Endothelial cell of umbilical vein (primary cell): Measurements from ENCODE around the gene CCR4. TPM values are rescaled to one million over a fixed set of nuclear protein-coding genes. Genes with fewer than 3 reads are reported as not detected.
"Not testable (repeated sequence)": the region's sequence is repeated elsewhere in the genome, so short reads cannot be mapped to it uniquely, and the experiment has no call there.

Experiments used
- BruUV-seq: library from RNA; stranded (reverse); fragments of 400-500 nt; replicated peaks from 2 replicates; lab custom pipeline; 2021; lab: Mats Ljungman, UMichigan
- CTCF ChIA-PET: fragments of 300-600, 350-600 bp; sonication (Branson Sonifier 250); formaldehyde crosslinking; loops from one replicate; lab custom pipeline; 2021; ENCODE audit warnings: antibody characterized with exemption, inconsistent platforms; lab: Charles Lee
- POLR2A ChIA-PET: fragments of 300-600, 350-600 bp; sonication (Branson Sonifier 250); formaldehyde crosslinking; loops from one replicate; lab custom pipeline; 2021; ENCODE audit warnings: antibody characterized with exemption, inconsistent platforms; lab: Charles Lee
- DNase-seq: peaks from one replicate; pipeline ENCODE4 v3.0.0-alpha.2; 2011; ENCODE audit warnings: low read depth, low spot score
- FAIRE-seq: peaks from 2 replicates; lab custom pipeline; 2011; peaks lifted over from hg19 to GRCh38; lab: Jason Lieb, UNC
- H2AFZ ChIP-seq: 2 replicates; pipeline ENCODE4 v1.6.0; 2012; ENCODE audit warnings: low read depth, low read length, control low read depth, inconsistent platforms
- H3K27ac ChIP-seq: 2 replicates; pipeline ENCODE4 v1.5.1; 2011; ENCODE audit warnings: low read depth, mild to moderate bottlenecking, control low read depth, low read length, moderate library complexity; ENCODE audit not compliant: insufficient read depth
- H3K27me3 ChIP-seq, 2 experiments: 2 replicates each; pipeline versions ENCODE4 v1.6.0 to v1.6.1; 2011; ENCODE audit warnings: low read length in 2 of 2, mixed read lengths in 1 of 2; ENCODE audit not compliant: control insufficient read depth in 2 of 2, insufficient read depth in 2 of 2
- H3K36me3 ChIP-seq, 2 experiments: 2 replicates in 1 of 2; 3 replicates in 1 of 2; pipeline ENCODE4 v1.5.1; 2011; ENCODE audit warnings: low read length in 2 of 2, mild to moderate bottlenecking in 1 of 2, moderate library complexity in 1 of 2; ENCODE audit not compliant: control insufficient read depth in 2 of 2, insufficient read depth in 2 of 2; ENCODE audit errors: extremely low read depth in 1 of 2
- H3K4me1 ChIP-seq: 3 replicates; pipeline ENCODE4 v1.5.1; 2011; ENCODE audit warnings: mild to moderate bottlenecking, low read length; ENCODE audit not compliant: control insufficient read depth, insufficient read depth; ENCODE audit errors: extremely low read depth
- H3K4me2 ChIP-seq: 2 replicates; pipeline ENCODE4 v1.6.1; 2011; ENCODE audit warnings: low read length, control low read depth, mixed read lengths; ENCODE audit not compliant: insufficient read depth
- H3K4me3 ChIP-seq, 3 experiments: fragments of 200-600 bp in 1 of 3; sonication (generic), shearing (Covaris generic) in 1 of 3; replicated peaks in 1 of 3; 2 replicates each; pipeline ENCODE4 v1.5.1; 2011 to 2016; ENCODE audit warnings: control low read depth in 3 of 3, low read length in 3 of 3, mild to moderate bottlenecking in 2 of 3, inconsistent platforms in 1 of 3, low read depth in 1 of 3, moderate library complexity in 1 of 3; ENCODE audit not compliant: insufficient read depth in 1 of 3
- H3K79me2 ChIP-seq: 2 replicates; pipeline ENCODE4 v1.6.0; 2012; ENCODE audit warnings: low read length, inconsistent platforms; ENCODE audit not compliant: control insufficient read depth, insufficient read depth
- H3K9ac ChIP-seq: replicated peaks from 2 replicates; pipeline ENCODE3; 2011; ENCODE audit warnings: low read length, control low read depth; ENCODE audit not compliant: insufficient read depth; ENCODE audit errors: extremely low read depth
- H3K9me1 ChIP-seq: replicated peaks from 3 replicates; pipeline ENCODE4 v1.6.0; 2011; ENCODE audit warnings: mild to moderate bottlenecking, low read length; ENCODE audit not compliant: control insufficient read depth, insufficient read depth; ENCODE audit errors: extremely low read depth
- H3K9me3 ChIP-seq: replicated peaks from 2 replicates; pipeline ENCODE4 v1.5.1; 2012; ENCODE audit warnings: low read length, inconsistent platforms; ENCODE audit not compliant: control insufficient read depth, insufficient read depth
- H4K20me1 ChIP-seq: replicated peaks from 2 replicates; pipeline ENCODE3; 2011; ENCODE audit warnings: mild to moderate bottlenecking, low read length; ENCODE audit not compliant: control insufficient read depth, insufficient read depth; ENCODE audit errors: extremely low read depth
- dilution Hi-C: fragments of 300-500 bp; cut with MboI; formaldehyde crosslinking; loops from one replicate; pipeline ENCODE4 v1.15.0; 2019; ENCODE audit warnings: low sequenced_read_pairs; ENCODE audit not compliant: extremely low pct_ligation_motif_present
- intact Hi-C: fragments of 100-400 bp; cut with micrococcal nuclease; formaldehyde crosslinking; loops from one replicate; pipeline ENCODE4 v1.10.0; 2022
- polyA plus RNA-seq, 4 experiments: library from polyadenylated mRNA; depleted of rRNA in 3 of 4; stranded (reverse) in 3 of 4; unstranded in 1 of 4; fragments of >200 nt; gene quantifications; 2 replicates each; pipeline versions ENCODE4 v1.2.1 to v1.2.3, GENCODE V29; 2011 to 2012; ENCODE audit warnings: missing spikeins in 1 of 4
- total RNA-seq: library from RNA; stranded (reverse); gene quantifications from 2 replicates; pipeline ENCODE4 v1.2.3, GENCODE V29; 2021

CCR4 gene
- total and polyA plus RNA-seq, 2 donors (not counting 3 experiments of a cell fraction or from before 2014, with no cell fraction given) = not detected

DNA sequence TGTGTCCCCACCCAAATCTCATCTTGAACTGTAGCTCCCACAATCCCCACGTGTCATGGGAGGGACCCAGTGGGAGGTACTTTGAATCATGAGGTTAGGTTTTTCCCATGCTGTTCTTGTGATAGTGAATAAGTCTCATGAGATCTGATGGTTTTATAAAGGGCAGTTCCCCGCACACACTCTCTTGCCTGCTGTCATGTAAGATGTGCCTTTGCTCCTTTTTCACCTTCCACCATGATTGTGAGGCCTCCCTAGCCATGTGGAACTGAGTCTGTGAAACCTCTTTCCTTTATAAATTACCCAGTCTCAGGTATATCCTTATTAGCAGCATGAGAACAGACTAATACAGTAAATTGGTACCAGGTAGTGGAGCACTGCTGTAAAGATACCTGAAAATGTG lies 13.3 kb downstream of the CCR4 start:
- H3K27me3 ChIP-seq, H3K4me3 ChIP-seq, H3K9ac ChIP-seq, H3K4me1 ChIP-seq, H3K9me3 ChIP-seq, H3K4me2 ChIP-seq, BruUV-seq, POLR2A ChIA-PET, dilution Hi-C loops, H2AFZ ChIP-seq, H3K36me3 ChIP-seq, DNase-seq, H3K9me1 ChIP-seq, H4K20me1 ChIP-seq, FAIRE-seq, intact Hi-C loops, H3K27ac ChIP-seq, H3K79me2 ChIP-seq: not testable (repeated sequence)
- CTCF ChIA-PET = interaction anchor here (1.5 kb wide), 1 partner anchor 16 kb away, joined by 4 read pairs; no protein-coding TSS in a partner anchor

DNA sequence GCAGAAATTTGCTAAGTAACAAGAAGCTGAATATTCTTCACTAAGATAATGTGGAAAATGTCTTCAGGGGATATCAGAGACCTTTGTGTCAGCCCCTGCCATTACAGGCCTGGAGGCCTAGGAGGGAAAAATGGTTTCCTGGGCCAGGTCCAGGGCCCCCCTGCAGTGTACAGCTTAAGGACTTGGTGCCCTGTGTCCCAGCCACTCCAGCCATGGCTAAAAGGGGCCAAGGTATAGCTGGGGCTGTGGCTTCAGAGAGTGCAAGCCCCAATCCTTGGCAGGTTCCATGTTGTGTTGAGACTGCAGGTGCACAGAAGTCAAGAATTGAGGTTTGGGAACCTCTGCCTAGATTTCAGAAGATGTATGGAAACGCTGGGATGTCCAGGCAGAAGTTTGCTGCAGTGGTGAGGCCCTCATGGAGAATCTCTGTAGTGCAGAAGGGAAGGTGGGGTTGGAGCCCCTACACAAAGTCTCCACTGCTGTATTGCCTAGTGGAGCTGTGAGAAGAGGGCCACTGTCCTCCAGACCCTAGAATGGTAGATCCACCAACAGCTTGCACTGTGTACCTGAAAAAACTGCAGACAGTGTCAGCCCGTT lies 14.3 kb downstream of the CCR4 start:
- H3K9me1 ChIP-seq, H3K4me1 ChIP-seq, FAIRE-seq, H3K4me3 ChIP-seq, dilution Hi-C loops, H3K27me3 ChIP-seq, H3K9ac ChIP-seq, H4K20me1 ChIP-seq, H3K9me3 ChIP-seq, H3K4me2 ChIP-seq, POLR2A ChIA-PET, DNase-seq, BruUV-seq, H3K27ac ChIP-seq, H2AFZ ChIP-seq, intact Hi-C loops, H3K36me3 ChIP-seq, H3K79me2 ChIP-seq: not testable (repeated sequence)
- CTCF ChIA-PET = interaction anchor here (1.5 to 1.7 kb wide), 2 partner anchors 17 to 19 kb away, joined by 3 to 4 read pairs; no protein-coding TSS in a partner anchor

DNA sequence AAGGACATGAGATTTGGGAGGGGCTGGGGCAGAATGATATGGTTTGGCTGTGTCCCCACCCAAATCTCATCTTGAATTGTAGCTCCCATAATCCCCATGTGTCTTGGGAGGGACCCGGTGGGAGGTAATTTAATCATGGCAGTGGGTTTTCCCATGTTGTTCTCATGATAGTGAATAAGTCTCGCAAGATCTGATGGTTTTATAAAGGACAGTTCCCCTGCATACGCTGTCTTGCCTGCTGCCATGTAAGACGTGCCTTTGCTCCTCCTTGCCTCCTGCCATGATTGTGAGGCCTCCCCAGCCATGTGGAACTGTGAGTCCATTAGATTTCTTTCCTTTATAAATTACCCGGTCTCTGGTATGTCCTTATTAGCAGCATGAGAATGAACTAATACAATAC lies 15.2 kb downstream of the CCR4 start:
- POLR2A ChIA-PET, FAIRE-seq, H3K4me3 ChIP-seq, H3K79me2 ChIP-seq, H3K4me1 ChIP-seq, H4K20me1 ChIP-seq, dilution Hi-C loops, H3K27me3 ChIP-seq, H2AFZ ChIP-seq, H3K9ac ChIP-seq, H3K4me2 ChIP-seq, H3K36me3 ChIP-seq, intact Hi-C loops, BruUV-seq, DNase-seq, H3K9me1 ChIP-seq, H3K9me3 ChIP-seq, H3K27ac ChIP-seq: not testable (repeated sequence)
- CTCF ChIA-PET = interaction anchor here (1.7 kb wide), 1 partner anchor 20 kb away, joined by 3 read pairs; no protein-coding TSS in a partner anchor
